Stimulated activated CD4-positive, alpha-beta T cell treated with anti-CD3 and anti-CD28 coated beads, TNF-alpha, amount 100 ng/mL, for 1 hour (primary cell): ENCODE data around the gene CKAP5.

Experiments
- DNase-seq, 3 donors: peaks; one replicate each; pipeline ENCODE4 v3.0.0-alpha.2; 2020; ENCODE audit warnings: low read depth in 3 of 3, low spot score in 1 of 3

Gene CKAP5

GRCh38 chr11:46845740-46846509, at the start of gene CKAP5:
CKAP5 (minus strand) TSS chr11:46846280; CDS start chr11:46821231, 25,049 bp downstream.
- peak; percentile 53 to 73 (median 62) for DNase-seq

DNA sequence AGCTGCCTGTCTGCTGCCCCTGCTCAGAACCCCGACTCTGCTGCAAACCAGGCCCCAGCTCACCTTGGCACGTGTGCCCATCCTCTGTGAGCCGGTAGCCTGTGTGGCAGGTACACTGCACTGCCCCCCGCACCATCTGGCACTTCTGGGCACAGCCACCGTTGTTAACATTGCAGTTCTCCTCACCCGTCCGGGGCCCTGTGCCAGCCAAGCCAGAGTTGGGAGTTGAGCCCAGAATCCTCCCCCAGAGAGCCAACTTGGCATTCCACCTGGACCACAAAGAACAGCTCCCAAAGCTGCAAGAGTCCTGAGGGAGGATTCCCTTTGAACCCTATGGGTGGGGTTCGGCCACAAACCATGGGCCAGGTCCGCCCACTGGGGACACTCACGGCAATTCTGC, 49.7 kb upstream of the CKAP5 start:
- no peak for DNase-seq

- DNase-seq: no peak
Measured at GRCh38 chr11:46894961-46895360, 48.9 kb upstream of the CKAP5 start.

DNA sequence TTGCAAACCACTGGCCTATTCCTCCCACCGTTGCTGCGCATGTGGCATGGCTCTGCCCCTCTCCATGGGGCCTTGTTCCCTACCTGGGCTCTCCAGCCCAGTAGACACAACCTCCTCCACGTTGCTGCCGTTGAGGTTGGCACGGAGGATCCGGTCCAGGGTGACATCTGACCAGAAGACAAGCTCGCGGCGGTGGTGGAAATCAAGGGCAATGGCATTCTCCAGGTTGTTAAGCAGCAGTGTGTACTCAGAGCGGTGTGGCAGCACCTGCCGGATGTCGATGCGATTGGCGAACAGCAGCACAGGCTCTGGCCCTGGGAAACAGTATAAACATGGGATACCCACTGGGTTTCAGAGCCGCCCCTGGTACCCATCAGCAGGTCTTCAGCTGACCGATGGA, 48.4 kb upstream of the CKAP5 start:
- no peak for DNase-seq

GRCh38 chr11:46892838-46893237, 46.8 kb upstream of the CKAP5 start:
- no peak for DNase-seq

DNA sequence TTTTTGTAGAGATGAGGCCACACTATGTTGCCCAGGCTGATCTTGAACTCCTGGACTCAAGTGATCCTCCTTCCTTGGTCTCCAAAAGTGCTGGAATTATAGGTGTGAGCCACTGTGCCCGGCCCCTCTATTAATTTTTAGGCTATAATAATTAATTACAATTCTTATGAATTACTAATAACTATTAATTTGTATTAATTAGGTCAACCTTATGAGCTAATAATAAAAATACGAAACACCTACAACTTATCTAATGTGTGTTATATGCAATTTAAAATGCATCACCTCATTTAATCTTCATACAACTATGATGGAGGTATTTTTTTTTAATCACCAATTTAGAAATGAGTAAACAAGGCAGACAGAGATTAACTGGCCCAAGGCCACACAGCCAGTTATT, 46.0 kb upstream of the CKAP5 start:
- DNase-seq: no peak

- DNase-seq: no peak
Measured at GRCh38 chr11:46890665-46891064, 44.6 kb upstream of the CKAP5 start.

GRCh38 chr11:46889689-46890475, 43.8 kb upstream of the CKAP5 start:
- peak; percentile 40 to 50 (median 44) for DNase-seq

- DNase-seq: no peak
Measured at GRCh38 chr11:46889251-46889650, 43.2 kb upstream of the CKAP5 start.

- DNase-seq: no peak
Measured at GRCh38 chr11:46888636-46889035, 42.6 kb upstream of the CKAP5 start.

DNA sequence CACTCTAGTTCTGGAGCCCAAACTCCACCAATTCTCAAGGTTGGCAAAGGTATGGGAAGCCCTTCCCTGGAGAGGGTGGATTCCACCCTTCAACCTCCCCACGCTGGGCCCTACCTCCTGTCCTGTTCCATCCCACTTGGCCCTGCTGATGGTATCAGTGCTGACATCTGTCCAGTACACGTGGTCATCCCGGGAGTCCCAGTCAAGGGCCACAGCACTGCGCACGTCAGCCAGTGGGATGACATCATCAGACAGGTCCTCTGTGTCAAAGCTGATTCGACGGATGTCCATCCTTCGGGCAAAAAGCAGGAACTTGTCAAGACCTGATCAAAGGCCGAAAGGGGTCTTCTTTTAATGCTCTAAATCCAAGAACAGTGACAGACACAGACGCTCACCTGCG, 40.1 kb upstream of the CKAP5 start:
- DNase-seq: no peak

DNA sequence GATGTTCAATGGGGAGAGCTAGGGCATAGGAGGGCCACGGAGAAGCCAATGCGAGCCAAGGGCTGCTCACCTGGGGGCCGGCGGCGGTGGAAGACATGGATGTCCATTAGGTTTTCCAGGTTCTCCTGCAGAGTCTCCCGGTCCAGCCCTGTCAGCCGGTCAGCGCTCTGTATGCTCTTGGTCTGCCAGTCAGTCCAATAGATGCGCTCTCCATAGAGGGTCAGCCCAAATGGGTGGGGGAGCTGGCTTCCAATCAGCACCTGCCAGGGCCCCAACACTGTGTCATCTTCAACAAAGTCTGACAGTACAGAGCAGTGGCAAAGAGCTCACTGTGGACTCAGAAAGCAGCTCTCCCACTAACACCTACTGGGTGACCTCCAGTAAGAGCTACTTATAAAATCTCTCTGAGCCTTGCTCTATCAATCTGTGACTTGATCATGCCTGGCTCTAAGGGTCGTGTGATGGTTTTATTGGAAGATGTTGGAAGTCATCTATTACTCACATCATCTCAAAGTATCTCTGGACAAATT, 33.0 kb upstream of the CKAP5 start:
- no peak for DNase-seq

DNA sequence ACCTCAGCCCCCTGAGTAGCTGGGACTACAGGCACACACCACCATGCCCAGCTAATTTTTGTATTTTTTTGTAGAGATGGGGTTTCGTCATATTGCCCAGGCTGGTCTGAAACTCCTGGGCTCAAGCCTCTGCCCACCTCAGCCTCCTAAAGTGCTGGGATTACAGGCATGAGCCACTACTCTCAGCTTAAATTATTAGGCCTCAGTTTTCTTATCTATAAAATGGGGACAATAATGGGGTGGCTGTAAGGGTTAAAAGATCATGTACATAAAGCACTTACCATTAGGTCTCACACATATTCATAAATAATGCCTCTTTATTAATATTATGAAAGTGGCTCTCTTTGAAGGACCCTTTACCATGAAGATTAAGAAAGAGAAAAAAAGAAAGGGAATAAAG, 31.5 kb upstream of the CKAP5 start:
- no peak for DNase-seq

DNA sequence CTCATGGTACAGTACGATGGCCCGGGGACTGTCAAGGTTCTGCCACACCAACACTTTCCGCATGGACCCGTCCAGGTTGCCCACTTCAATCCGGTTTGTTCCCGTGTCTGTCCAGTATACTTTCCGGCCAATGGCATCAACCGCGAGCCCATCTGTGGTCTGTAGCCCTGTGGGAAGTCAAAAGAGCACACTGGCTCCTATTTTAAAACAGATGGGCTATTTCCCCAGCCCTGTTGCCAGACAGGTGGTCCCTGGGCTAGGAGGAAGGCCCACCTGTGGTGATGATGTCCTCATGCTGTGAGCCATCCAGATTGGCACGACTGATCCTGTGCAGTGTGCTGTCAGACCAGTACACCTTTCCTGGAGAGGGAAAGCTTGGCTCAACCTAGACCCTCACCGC, 30.4 kb upstream of the CKAP5 start:
- no peak for DNase-seq

DNA sequence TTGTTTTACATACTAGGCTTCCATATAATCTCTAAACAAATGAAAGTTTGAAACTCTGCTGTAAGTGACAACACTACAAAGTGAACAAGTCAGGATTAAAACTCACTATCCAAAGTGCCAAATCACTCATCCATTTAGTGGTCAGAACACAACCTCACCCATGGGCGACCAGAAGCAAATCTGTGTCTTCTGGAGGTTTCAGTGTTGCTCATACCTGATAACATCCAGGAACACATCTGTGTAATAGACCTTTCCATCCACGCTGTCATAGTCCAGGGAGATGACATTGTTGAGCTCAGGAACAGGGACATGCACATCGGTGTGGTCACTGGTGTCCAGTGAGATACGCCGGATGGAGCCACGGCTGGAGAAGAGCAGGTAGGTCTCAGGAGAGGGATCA, 28.5 kb upstream of the CKAP5 start:
- no peak for DNase-seq

DNA sequence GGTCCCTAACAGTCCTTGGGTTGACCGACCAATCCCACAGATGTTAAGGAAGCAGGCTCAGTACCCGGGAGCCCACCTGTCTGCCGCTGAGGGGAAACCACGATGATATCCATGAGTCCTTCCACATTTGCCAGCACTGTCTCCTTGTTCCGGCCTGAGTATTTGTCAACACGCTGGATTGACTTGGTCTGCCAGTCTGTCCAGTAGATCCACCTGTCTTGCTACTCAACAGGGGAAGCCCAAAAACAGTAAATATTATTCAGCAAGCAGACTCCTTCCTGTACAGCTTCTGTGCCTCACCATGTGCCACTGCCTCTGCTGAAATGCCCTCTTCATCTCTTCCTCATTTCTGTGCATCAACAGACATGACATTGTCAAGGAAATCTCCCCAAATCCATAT, 22.8 kb upstream of the CKAP5 start:
- no peak for DNase-seq

DNA sequence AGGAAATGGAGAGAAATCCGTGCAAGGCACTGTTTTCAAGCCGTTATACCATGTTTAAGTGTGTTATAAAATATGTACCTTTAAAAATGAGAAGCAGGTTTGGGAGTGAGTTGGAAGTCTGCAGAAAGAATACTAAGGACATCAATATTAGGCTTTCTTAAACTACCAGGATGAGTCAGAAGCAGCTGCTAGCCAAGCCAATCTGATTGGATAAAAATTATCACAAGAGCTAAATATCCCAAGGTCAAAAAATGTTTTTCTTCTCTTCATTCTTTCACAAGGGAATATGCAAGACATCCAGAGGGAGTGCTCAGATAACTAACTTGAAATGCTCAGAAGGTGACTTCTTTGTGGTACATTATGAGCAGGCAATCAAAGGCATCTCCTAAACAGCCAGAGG, 19.3 kb upstream of the CKAP5 start:
- DNase-seq: no peak

GRCh38 chr11:46860218-46860617, 14.1 kb upstream of the CKAP5 start:
- no peak for DNase-seq

- DNase-seq: no peak
Measured at GRCh38 chr11:46858920-46859546, 13.0 kb upstream of the CKAP5 start.

- no peak for DNase-seq
Measured at GRCh38 chr11:46857666-46858065, 11.6 kb upstream of the CKAP5 start.

DNA sequence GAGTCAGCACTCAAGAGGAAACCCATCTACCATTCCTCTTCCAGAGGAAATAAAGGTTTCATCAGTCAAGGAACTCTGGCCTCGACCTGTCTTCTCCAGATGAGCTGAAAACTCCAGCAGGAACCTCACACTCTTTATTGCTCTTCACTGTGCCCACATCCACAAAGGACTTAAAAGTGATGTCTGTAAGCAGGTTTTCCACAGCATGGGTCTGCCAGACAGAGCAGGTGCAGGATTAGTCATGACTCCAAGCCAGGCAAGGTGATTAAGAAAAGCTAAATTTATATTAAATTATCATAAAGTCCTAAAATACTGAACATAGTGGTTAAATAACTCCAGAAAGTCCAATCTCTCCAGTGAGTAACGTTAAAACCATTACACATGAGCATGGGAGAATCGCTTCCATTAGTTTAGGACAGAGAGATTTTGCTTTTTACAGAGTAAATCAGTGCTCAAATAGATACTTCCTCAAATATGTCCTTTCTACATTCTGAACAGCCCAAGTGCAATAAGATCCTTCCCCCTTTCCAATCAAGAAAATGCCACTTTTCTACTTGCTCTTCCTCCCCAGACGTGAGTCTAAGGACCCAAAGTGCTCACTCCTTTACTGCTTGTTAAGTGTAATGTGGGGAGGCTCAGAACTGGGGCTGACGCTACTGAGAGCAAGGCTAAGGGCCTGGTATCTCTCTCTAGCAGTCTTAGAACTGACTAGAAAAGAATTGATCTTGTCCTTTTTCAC, 10.7 kb upstream of the CKAP5 start:
- no peak for DNase-seq
